ENCODE measurements around the gene B4GALNT1.
"Not testable (repeated sequence)": the region's sequence is repeated elsewhere in the genome, so short reads cannot be mapped to it uniquely, and the experiment has no call there.

DNA sequence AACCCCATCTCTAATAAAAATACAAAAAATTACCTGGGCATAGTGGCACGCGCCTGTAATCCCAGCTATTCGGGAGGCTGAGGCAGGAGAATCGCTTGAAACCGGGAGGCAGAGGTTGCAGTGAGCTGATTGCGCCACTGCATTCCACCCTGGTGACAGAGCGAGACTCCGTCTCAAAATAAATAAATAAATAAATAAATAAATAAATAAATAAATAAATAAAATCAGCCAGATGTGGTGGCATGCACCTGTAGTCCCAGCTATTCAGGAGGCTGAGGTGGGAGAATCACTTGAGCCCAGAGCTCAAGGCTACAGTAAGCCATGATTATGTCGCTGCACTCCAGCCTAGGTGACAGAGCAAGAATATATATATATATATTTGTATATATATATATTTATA lies 44.9 kb upstream of the B4GALNT1 start:
- TF ChIP-seq, protein P1, sequence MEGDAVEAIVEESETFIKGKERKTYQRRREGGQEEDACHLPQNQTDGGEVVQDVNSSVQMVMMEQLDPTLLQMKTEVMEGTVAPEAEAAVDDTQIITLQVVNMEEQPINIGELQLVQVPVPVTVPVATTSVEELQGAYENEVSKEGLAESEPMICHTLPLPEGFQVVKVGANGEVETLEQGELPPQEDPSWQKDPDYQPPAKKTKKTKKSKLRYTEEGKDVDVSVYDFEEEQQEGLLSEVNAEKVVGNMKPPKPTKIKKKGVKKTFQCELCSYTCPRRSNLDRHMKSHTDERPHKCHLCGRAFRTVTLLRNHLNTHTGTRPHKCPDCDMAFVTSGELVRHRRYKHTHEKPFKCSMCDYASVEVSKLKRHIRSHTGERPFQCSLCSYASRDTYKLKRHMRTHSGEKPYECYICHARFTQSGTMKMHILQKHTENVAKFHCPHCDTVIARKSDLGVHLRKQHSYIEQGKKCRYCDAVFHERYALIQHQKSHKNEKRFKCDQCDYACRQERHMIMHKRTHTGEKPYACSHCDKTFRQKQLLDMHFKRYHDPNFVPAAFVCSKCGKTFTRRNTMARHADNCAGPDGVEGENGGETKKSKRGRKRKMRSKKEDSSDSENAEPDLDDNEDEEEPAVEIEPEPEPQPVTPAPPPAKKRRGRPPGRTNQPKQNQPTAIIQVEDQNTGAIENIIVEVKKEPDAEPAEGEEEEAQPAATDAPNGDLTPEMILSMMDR (IDR thresholded peaks at IDR 0.05), result not testable (repeated sequence)
- not testable (repeated sequence) for TF ChIP-seq POLR2A (IDR thresholded peaks at IDR 0.05)

All from esophagus squamous epithelium (tissue), 4 donors.